Natural killer cell (primary cell): ENCODE data around the gene MFAP4. TPM values are rescaled to one million over a fixed set of nuclear protein-coding genes. Genes with fewer than 3 reads are reported as not detected.
A peak's percentile ranks its signal among the peaks of the same experiment; 100 is the strongest.

Source experiments
- ATAC-seq, 3 donors: fragments of 150-1000 bp in 2 of 3; fragments of 200-7000 bp in 1 of 3; cut with Tn5 transposase; 1 replicate in 1 of 3; 2 replicates in 2 of 3; pipeline ENCODE4 v1.10.0; 2021; ENCODE audit warnings: mild to moderate bottlenecking in 2 of 3, moderate library complexity in 2 of 3
- DNase-seq, 2 donors: peaks; one replicate each; pipeline versions ENCODE4 v3.0.0 to v3.0.0-alpha.2; 2013 to 2021; ENCODE audit warnings: mixed read lengths in 1 of 2
- H3K27ac ChIP-seq: one replicate; pipeline ENCODE4 v1.5.1; 2013; ENCODE audit warnings: mild to moderate bottlenecking, low read length
- H3K27me3 ChIP-seq: one replicate; pipeline ENCODE4 v1.6.1; 2013; ENCODE audit warnings: low read length; ENCODE audit not compliant: control insufficient read depth, insufficient read depth
- H3K36me3 ChIP-seq: one replicate; pipeline ENCODE4 v1.6.1; 2013; ENCODE audit warnings: low read length; ENCODE audit not compliant: control insufficient read depth, insufficient read depth
- H3K4me1 ChIP-seq: one replicate; pipeline ENCODE4 v1.6.1; 2013; ENCODE audit warnings: low read length; ENCODE audit not compliant: control insufficient read depth, insufficient read depth
- H3K4me3 ChIP-seq: one replicate; pipeline ENCODE4 v1.5.1; 2013; ENCODE audit warnings: low read length
- H3K9me3 ChIP-seq: one replicate; pipeline ENCODE4 v1.6.1; 2013; ENCODE audit warnings: low read length; ENCODE audit not compliant: control insufficient read depth, insufficient read depth
- H3K27ac Mint-ChIP-seq, 2 donors: one replicate each; pipeline ENCODE4 v1.8.0; 2022; ENCODE audit warnings: mild to moderate bottlenecking in 2 of 2, mixed read lengths in 2 of 2, moderate library complexity in 1 of 2
- H3K27me3 Mint-ChIP-seq, 2 donors: one replicate each; pipeline ENCODE4 v1.8.0; 2022; ENCODE audit warnings: low read depth in 2 of 2, mixed read lengths in 2 of 2
- H3K36me3 Mint-ChIP-seq: one replicate; pipeline ENCODE4 v1.8.0; 2022; ENCODE audit warnings: mixed read lengths
- H3K4me1 Mint-ChIP-seq, 2 donors: one replicate each; pipeline ENCODE4 v1.8.0; 2022; ENCODE audit warnings: mixed read lengths in 2 of 2
- H3K4me3 Mint-ChIP-seq: one replicate; pipeline ENCODE4 v1.8.0; 2022; ENCODE audit warnings: mild to moderate bottlenecking, moderate library complexity, mixed read lengths
- H3K9me3 Mint-ChIP-seq, 2 donors: one replicate each; pipeline ENCODE4 v1.8.0; 2022; ENCODE audit warnings: mixed read lengths in 2 of 2
- WGBS: methylation state at CpG from one replicate; pipeline ENCODE4 v1.1.7; 2013; ENCODE audit warnings: missing lambda C conversion rate; ENCODE audit not compliant: insufficient coverage; 5-methylcytosine and 5-hydroxymethylcytosine counted together
- intact Hi-C: fragments of 100-400 bp; cut with micrococcal nuclease; formaldehyde crosslinking; loops from one replicate; pipeline ENCODE4 v1.14.2; 2022
- total RNA-seq, 4 donors: library from RNA; stranded (reverse); fragments of 120-200 nt in 1 of 4; gene quantifications; one replicate each; pipeline versions ENCODE4 v1.2.3 to v1.2.4, GENCODE V29; 2013 to 2022
- TF ChIP-seq, protein P1 (sequence below): fragments of 200-600 bp; IDR thresholded peaks from one replicate; pipeline ENCODE4 v1.8.0; 2022; ENCODE audit warnings: antibody characterized with exemption

The MFAP4 gene, protein sequence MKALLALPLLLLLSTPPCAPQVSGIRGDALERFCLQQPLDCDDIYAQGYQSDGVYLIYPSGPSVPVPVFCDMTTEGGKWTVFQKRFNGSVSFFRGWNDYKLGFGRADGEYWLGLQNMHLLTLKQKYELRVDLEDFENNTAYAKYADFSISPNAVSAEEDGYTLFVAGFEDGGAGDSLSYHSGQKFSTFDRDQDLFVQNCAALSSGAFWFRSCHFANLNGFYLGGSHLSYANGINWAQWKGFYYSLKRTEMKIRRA
- total RNA-seq, result not detected
- not detected for total RNA-seq (2013)

DNA sequence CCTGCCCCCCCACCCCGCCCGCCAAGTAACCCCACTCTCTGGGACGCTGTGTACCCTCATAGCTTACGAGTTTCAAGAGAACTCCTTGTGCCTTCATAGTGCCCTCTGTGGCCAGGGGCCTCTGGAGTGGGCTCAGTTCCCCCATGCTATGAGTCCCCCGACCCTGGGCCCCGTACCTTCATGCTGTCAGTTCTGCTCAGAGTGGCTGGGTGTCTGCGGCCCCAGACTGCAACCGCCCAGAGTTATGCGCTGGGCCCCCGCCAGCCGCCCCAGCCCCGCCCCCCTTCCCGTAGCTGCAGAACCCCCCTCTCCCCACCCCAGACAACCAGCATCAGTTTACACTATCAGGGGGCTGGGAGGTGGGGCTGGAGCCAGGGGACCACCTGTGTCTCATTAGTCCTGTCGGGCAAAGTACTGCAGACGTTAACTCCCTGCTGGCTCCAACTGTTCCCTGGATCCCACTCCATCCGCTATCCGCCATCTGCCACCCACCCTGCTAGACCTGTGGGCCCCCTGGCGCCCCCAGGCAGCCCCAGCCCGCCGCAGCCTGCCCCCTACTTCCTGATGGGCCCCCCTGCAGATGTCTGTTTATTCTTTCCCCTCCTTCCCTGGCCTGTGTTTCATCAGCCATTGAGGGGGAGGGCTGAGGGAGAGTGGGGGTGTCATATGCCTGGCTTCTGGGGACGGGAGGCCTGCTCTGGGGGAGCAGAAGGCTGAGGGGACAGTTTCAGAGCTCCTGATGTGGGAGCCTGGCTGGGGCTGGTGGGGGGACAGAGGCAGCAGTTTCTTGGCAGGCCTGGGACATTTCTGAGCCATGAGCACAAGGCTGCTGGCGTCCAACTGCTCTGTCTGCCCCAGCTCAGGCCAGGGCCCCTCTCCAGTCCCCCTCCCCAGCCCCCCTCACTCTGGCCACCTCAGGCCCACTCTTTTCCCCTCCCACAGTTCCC is at the start of gene MFAP4:
TSS of gene MFAP4 (minus strand) at position 217 of the 947 bp plus-strand sequence. CDS start at position 182, 35 bp downstream.
- TF ChIP-seq, protein P1, sequence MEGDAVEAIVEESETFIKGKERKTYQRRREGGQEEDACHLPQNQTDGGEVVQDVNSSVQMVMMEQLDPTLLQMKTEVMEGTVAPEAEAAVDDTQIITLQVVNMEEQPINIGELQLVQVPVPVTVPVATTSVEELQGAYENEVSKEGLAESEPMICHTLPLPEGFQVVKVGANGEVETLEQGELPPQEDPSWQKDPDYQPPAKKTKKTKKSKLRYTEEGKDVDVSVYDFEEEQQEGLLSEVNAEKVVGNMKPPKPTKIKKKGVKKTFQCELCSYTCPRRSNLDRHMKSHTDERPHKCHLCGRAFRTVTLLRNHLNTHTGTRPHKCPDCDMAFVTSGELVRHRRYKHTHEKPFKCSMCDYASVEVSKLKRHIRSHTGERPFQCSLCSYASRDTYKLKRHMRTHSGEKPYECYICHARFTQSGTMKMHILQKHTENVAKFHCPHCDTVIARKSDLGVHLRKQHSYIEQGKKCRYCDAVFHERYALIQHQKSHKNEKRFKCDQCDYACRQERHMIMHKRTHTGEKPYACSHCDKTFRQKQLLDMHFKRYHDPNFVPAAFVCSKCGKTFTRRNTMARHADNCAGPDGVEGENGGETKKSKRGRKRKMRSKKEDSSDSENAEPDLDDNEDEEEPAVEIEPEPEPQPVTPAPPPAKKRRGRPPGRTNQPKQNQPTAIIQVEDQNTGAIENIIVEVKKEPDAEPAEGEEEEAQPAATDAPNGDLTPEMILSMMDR, result no peak
- peaks cover 0 to 3% of the 10 kb centered on the region in 2 donors for H3K27me3 Mint-ChIP-seq
- ATAC-seq, result no peak
- WGBS, result 26% methylated on average over 15 of the region's 22 CpGs
- H3K27ac Mint-ChIP-seq, result peak within 1 kb of the TSS in 1 of 2 donors; percentile 13
- no peak within 1 kb of the TSS for H3K27ac ChIP-seq
- H3K27me3 ChIP-seq, result peaks cover 3% of the 10 kb centered on the region
- H3K9me3 ChIP-seq, result no peaks in the 10 kb centered on the region
- peaks cover 24% of the 10 kb centered on the region for H3K36me3 ChIP-seq
- peak within 1 kb of the TSS; percentile 1 for H3K4me3 Mint-ChIP-seq
- H3K4me3 ChIP-seq, result no peak within 1 kb of the TSS
- intact Hi-C loops, result no loop called here
- no peak for DNase-seq
- H3K4me1 Mint-ChIP-seq, result peaks cover 8 to 31% of the 10 kb centered on the region in 2 donors
- H3K4me1 ChIP-seq, result peaks cover 13% of the 10 kb centered on the region
- H3K9me3 Mint-ChIP-seq, result no peaks in the 10 kb centered on the region
- no peaks in the 10 kb centered on the region for H3K36me3 Mint-ChIP-seq

DNA sequence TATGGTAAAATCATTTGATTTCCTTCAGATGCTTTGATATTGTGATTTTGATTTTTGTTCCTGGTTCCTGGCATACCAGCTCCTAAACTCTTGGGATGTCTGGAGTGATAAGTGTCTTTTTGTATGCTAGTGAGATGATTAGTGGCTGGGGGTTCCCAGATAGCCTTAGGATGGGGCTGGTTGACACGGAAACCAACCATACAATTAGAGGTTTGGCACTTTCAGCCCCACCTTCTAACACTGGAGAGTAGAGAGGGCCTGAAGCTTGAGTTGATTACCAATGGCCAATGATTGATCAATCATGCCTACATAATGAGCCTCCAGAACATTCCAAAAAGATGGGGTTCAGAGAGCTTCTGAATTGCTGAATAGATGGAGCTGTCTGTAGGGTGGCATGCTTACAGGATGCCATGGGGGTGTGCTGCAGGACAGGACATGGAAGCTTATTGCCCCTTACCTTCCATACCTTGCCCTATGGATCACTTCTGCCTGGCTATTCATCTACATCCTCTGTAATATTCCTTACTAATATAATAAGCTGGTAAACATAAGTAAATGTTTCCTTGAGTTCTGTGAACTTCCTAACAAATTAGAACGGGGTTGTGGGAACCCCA is 46.8 kb upstream of the MFAP4 start:
- Histone ChIP-seq H3K27me3 (peaks cover 2% of the 10 kb centered on the region), H3K4me3 (no peak overlapping the region), H3K9me3 (no peaks in the 10 kb centered on the region), H3K4me1 (no peaks in the 10 kb centered on the region), H3K36me3 (no peaks in the 10 kb centered on the region), H3K27ac (no peak overlapping the region)
- no peak overlapping the region for H3K27ac Mint-ChIP-seq
- H3K27me3 Mint-ChIP-seq, result peaks cover 0 to 2% of the 10 kb centered on the region in 2 donors
- WGBS, result 82% methylated on average over 2 of the region's 2 CpGs
- no peaks in the 10 kb centered on the region for H3K9me3 Mint-ChIP-seq
- TF ChIP-seq, protein P1, result no peak
- intact Hi-C loops, result no loop called here
- H3K4me3 Mint-ChIP-seq, result no peak overlapping the region
- peak in 1 of 2 donors; percentile 32 for DNase-seq
- no peak for ATAC-seq
- no peaks in the 10 kb centered on the region for H3K4me1 Mint-ChIP-seq
- H3K36me3 Mint-ChIP-seq, result no peaks in the 10 kb centered on the region

DNA sequence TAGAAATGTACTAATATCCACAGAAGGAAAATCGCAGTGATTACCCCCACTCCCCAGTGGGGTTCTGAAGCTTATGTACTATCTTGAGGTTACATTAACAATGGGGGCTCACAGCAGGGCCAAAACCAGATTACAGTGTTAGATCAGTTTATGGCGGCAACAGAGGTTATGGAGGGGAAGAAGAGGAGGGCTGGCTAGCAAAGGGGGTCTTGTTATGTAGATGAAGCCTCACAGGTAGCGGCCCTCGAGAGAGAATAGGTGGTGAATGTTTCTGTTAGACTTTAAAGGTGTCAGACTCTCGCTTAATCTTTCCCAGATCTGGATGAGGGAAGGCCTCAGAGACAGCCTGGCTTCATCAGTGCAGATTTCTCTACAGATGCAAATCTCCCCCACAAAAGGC is 46.3 kb upstream of the MFAP4 start:
- Histone ChIP-seq H3K9me3 (no peaks in the 10 kb centered on the region), H3K27ac (no peak overlapping the region), H3K4me1 (no peaks in the 10 kb centered on the region), H3K4me3 (no peak overlapping the region), H3K36me3 (no peaks in the 10 kb centered on the region), H3K27me3 (peaks cover 2% of the 10 kb centered on the region)
- DNase-seq (no peak), ATAC-seq (no peak)
- Mint-ChIP-seq H3K27ac (no peak overlapping the region), H3K36me3 (no peaks in the 10 kb centered on the region), H3K9me3 (no peaks in the 10 kb centered on the region), H3K4me1 (no peaks in the 10 kb centered on the region), H3K4me3 (no peak overlapping the region), H3K27me3 (peaks cover 0 to 2% of the 10 kb centered on the region in 2 donors)
- intact Hi-C loops, result no loop called here
- WGBS, result 99% methylated on average over 4 of the region's 5 CpGs
- TF ChIP-seq, protein P1, result no peak
